ENCODE data around the gene POU2AF3.
"Not testable (repeated sequence)": the region's sequence is repeated elsewhere in the genome, so short reads cannot be mapped to it uniquely, and the experiment has no call there.

The POU2AF3 gene

DNA sequence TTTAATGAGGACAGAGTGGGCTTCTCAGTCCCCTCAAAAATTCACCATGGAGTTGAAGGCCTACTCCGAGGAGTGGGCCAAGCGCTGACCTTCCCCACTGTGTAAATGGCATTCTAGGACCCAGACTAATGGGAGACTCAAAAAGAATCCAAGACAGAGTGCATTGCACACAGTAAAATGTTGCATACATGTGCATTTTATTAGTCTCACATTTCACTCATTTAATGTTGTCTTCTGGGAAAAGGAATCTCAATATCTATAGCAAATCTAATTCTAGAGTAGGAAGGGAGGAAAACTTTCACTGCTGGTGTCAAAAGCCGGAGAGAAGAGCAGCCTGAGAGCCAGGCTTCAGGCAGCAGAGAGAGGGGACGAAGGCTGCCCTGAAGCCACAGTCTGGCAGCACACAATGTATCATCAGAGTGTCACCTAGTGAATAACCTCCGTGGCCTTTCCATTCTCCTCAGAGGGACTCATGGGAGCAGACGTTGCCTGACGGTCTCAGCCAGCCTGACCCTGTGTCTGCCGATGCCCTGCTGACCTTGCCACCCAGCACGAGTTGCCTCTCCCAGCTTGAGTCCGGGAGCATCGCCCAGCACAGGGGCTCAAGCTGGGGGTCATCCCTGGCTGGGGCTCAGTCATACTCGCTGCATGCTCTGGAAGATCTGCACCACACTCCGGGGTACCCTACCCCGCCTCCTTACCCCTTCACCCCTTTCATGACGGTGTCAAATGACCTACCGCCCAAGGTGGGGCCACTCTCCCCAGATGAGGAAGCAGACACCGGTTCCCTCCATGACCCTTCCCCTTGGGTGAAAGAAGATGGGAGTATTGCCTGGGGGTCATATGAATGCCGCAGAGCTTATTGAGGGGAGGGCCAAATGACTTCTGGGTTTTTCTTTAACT is 12.9 kb upstream of the POU2AF3 start:
- no peak for TF ChIP-seq POLR2A (IDR thresholded peaks at IDR 0.05; ENCODE audit: low read depth, low read length)
- FAIRE-seq, result no peak
- DNase-seq (ENCODE audit: insufficient read length, low spot score), result no peak

DNA sequence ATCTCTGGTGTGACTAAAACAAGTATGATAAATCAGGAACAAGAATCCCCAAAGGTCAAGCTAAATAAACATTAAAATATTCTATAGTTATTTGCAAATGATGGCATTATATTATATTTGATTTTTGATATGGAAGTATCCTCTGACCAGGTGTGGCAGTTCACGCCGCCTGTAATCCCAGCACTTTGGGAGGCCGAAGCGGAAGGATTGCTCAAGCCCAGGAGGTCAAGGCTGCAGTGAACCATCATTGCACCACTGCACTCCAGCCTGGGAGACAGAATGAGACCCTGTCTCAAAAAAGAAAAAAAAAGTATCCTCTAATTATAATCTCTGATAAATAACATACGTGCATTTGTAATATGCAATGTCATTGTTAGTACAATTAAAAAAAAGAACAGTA is 6.6 kb upstream of the POU2AF3 start:
- FAIRE-seq (no peak), DNase-seq (ENCODE audit: insufficient read length, low spot score) (no peak)
- TF ChIP-seq POLR2A (IDR thresholded peaks at IDR 0.05; ENCODE audit: low read depth, low read length), result no peak

DNA sequence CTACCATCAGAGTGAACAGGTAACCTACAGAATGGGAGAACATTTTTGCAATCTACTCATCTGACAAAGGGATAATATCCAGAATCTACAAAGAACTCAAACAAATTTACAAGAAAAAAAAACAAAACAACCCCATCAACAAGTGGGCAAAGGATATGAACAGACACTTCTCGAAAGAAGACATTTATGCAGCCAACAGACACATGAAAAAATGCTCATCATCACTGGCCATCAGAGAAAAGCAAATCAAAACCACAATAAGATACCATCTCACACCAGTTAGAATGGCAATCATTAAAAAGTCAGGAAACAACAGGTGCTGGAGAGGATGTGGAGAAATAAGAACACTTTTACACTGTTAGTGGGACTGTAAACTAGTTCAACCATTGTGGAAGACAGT is 5.9 kb upstream of the POU2AF3 start:
- not testable (repeated sequence) for DNase-seq (ENCODE audit: insufficient read length, low spot score); FAIRE-seq

DNA sequence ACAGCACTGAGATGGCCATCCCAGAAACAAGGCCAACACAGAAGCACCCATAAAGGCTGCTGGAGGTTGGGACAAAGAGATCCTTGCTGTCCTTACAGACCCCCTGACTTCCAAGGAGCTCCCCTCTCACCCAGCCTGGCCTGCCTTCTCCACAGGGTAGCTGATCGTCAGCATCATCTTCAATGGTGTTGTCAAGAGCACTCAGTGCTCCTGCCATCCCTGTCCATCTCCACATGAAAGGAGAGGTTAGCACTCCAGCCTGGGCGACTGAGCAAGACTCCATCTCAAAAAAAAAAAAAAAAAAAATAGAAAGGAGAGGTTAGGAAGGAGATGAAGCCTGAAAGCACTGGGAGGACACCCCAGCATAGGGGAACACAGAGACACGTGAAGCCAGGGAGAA is 2.1 kb upstream of the POU2AF3 start:
- DNase-seq (ENCODE audit: insufficient read length, low spot score), result no peak
- no peak for FAIRE-seq
- TF ChIP-seq POLR2A (IDR thresholded peaks at IDR 0.05; ENCODE audit: low read depth, low read length), result no peak

DNA sequence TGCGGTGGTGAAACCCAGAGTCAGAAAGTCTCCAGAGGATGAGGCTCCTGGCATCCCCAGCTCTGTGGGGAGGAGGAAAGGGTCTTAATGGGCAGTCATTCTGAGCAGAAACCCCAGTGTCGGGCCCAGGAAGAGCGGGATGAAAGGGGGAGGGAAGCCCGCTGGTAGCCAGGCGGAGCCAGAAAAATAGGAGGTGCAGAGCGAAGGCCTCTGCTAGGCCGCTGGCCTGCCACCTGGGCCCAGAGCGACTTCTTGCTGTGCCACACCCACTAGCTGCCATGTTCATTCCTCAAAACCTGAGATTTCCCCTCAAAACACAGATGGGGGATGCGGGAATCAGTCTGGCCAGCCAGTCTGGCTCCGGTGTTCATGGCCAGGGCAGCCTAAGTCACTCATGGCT is 650 bp upstream of the POU2AF3 start:
- DNase-seq (ENCODE audit: insufficient read length, low spot score), result no peak
- TF ChIP-seq POLR2A (IDR thresholded peaks at IDR 0.05; ENCODE audit: low read depth, low read length), result no peak
- FAIRE-seq, result no peak

DNA sequence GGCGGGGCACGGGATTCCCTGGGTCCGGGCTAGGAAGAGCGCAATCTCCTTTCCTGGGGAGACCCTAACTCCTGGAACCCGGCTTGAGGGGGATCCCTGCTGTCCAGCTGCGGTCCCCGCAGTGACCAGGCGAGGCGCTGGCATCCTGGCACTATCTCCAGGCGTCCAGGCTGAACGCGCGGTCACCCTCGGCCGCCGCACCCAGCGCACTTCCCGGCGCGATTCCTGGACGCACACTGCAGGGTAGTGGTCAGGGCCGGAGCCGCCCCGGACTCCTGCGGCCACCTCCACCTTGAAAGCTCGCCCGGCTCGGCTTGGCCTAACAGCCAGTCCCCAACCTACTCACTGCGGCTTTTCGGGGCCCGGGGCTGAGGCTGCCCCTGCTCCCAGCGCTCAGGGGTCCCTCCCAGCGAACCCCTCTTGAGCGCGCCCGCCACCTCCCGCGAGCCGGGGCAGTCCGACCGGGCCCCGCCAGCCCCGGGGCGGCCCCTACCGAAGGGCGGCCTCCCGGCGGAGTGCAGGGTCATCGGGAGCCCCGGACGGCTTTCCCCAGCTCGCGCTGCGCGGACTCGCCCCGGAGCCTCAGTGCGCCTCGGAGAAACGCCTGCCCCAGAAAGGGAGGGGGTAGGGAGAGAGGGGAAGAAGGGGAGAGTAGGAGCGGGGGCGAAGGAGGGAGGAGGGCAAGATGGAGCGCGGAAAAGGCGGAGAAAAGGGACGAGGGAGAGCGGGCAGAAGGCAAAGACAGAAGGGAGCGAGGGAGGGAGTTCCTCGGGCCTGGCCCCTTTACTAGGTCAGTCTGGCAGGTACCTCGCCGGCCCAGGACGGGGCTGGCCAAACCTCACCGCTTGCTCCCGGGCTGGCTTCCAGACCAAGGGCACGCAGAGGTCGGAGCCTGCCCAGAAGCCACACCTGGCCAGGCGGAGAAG is 1.0 kb downstream of the POU2AF3 start:
- no peak for TF ChIP-seq POLR2A (IDR thresholded peaks at IDR 0.05; ENCODE audit: low read depth, low read length)
- FAIRE-seq (no peak), DNase-seq (ENCODE audit: insufficient read length, low spot score) (no peak)

DNA sequence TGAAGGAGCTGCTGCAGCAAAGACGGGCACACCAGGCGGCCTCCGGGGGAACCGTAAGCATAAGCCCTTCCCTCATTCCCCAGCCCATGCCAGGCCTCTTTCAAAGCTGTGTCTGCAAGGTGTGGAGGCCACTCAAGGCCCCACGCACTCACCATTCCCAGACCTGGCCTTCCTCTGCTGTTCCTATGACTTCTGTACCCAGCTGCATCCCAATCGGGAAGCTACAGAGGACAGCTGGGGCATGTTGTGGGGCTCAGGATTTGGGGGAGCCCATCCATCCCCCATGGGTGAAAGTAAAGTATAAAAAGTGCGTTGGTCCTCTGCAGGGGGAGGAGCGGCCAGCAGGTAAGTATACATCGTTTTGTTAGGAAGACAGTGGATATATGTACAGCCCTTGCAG is 2.2 kb downstream of the POU2AF3 start:
- no peak for TF ChIP-seq POLR2A (IDR thresholded peaks at IDR 0.05; ENCODE audit: low read depth, low read length)
- no peak for DNase-seq (ENCODE audit: insufficient read length, low spot score)
- no peak for FAIRE-seq

DNA sequence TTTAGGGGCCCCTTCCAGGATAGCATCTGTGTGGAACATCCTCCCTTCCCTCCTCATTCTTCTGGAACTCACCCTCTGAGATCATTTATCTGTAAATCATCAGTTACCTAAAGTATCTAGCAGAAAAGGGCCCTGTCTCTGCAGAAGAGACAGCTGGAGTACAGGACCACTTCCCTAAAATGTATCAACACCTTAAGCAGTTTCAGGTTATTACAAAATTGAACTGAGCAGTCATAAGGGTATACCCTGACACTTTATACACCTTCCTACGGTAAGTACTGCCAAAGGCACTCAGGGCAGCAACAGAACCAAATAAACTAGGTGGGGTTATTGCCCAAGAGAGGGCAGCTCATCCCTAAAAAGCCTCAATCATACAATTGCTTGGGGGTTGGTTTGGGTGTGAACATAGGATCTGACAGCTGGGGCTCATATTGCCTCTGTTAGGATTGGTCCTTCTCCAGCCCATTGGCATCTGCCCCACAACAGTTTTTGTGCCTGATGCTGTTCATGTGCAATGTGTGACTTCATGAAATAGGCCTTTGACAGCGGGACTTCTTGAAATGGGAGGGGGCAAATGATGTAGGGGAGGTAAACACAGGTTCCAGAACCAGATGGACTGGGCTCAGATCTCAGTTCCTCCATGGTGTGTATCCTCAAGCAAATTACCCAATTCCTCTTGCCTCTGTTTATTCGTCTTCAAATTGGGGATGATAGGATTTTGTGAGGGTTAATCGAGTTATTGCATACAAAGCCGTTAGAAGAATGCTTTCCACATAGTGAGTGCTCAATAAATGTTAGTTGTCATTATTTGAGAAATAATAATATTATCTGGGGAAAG is 2.9 kb downstream of the POU2AF3 start:
- TF ChIP-seq POLR2A (IDR thresholded peaks at IDR 0.05; ENCODE audit: low read depth, low read length), result no peak
- no peak for FAIRE-seq
- DNase-seq (ENCODE audit: insufficient read length, low spot score), result no peak

DNA sequence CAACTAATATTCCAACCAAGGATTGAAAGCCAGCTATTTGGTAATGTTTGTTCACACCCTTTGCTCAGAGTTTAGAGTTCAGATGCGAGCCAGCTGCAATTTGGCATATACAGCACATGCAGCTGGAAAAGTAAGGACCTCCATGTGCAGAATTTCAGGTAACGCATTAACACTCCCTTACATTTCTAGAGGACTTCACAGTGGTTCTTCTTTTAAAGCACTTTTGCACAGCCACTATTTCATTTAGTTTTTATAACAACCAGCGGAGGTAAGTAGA is 3.4 kb downstream of the POU2AF3 start:
- DNase-seq (ENCODE audit: insufficient read length, low spot score) (no peak), FAIRE-seq (no peak)
- TF ChIP-seq POLR2A (IDR thresholded peaks at IDR 0.05; ENCODE audit: low read depth, low read length), result no peak

DNA sequence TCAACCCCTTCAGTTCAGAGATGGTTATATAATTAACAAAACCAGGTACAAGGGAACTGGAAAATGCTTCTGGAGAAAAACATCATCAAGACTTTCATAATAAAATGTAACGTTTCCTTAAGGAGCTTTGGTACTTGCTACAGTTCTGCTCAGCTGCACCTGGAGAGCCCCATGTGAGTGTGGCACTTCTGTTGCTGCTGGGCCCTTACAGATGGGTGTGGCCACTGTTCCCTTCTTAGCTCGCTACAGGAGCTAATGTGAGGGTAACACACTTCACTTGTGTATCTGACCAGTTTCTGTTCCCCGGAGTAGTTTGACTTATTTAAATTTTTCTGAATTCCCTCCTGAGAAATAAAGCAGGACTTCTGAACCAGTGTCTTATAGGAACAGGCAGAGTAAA is 4.0 kb downstream of the POU2AF3 start:
- DNase-seq (ENCODE audit: insufficient read length, low spot score), result no peak
- FAIRE-seq, result no peak
- no peak for TF ChIP-seq POLR2A (IDR thresholded peaks at IDR 0.05; ENCODE audit: low read depth, low read length)

DNA sequence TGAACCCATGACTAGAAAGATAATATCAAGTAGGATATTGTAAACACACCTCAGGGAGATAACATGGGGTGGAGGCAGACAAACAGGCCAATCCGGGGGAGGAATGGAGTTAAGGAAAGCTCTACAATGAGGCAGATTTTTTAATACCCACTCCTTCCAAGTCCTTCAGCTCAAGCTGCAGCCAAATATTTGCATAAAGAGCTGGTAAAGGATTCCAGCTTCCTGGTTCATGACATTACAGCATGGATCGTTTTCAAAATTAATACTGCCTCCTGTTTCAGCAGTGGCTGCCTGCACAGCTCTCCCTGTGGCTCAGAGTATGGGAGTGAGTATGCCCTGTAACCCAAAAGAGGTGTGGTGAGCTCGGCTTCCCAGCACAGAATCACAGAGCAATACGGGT is 5.1 kb downstream of the POU2AF3 start:
- no peak for FAIRE-seq
- no peak for DNase-seq (ENCODE audit: insufficient read length, low spot score)
- TF ChIP-seq POLR2A (IDR thresholded peaks at IDR 0.05; ENCODE audit: low read depth, low read length), result no peak

DNA sequence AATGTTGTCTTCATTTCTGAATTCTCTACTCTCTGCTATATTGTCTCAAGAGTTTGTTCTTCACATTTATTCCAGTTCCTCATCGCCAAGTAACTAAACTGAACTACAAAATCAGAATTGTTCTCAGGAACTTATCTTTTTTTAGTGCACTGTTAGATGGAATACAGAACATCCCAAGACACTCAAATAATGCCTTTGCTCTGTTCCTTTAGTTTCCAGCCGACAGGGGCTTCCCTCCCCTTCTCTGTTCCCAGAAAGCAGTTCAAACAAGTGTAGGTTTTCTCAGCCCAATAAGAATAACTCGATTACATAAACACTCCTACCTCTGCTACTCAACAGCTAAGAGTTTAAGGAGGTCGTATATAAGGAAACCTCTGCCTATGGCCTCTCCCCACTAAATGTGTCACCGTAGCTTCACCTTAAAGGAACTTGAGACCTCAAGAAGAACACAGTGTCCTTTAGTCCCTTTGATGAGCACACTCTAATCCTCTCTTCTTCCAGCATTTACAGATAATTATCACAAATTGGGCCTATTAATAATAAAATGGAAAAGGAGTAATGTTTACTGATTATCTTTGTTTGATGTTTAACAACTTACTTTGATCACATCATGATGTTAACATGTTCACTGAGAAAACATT is 6.9 kb downstream of the POU2AF3 start:
- FAIRE-seq (no peak), DNase-seq (ENCODE audit: insufficient read length, low spot score) (no peak)
- no peak for TF ChIP-seq POLR2A (IDR thresholded peaks at IDR 0.05; ENCODE audit: low read depth, low read length)

DNA sequence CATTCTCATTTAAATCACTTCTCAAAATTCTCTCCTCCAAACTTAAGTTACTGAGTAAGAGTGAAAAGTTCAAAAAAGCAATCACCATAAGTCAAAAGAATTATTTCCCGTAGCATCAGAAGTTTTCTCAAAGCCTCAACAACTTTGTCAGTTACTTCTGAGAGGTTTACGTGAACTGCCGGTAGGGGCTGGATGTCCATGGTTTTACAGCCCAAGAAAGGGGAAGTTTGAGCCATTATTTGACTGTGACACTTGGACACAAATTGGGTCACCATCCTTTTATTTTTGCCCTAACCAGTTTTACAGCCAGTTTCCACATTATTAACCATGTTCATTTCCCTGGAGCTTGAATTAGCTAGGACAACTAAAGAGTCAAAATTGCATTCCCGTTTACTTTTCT is 7.5 kb downstream of the POU2AF3 start:
- no peak for FAIRE-seq
- TF ChIP-seq POLR2A (IDR thresholded peaks at IDR 0.05; ENCODE audit: low read depth, low read length), result no peak
- no peak for DNase-seq (ENCODE audit: insufficient read length, low spot score)

DNA sequence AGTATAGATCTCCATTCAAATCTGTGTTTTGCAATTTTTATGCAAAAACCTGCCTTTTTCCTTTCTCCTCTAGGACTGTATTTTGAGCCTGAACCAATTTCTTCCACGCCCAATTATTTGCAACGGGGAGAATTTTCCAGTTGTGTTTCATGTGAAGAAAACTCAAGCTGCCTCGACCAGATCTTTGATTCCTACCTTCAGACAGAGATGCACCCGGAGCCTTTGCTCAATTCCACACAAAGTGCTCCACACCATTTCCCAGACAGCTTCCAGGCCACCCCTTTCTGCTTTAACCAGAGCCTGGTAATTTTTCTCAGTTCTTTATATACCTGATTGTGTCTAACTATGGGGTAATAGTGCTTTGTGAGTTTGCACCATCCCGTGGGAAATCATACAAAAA is 8.0 kb downstream of the POU2AF3 start:
- FAIRE-seq (no peak), DNase-seq (ENCODE audit: insufficient read length, low spot score) (no peak)
- no peak for TF ChIP-seq POLR2A (IDR thresholded peaks at IDR 0.05; ENCODE audit: low read depth, low read length)
